Nephron (organoid): ENCODE measurements around the gene RPS3.
A peak's percentile ranks its signal among the peaks of the same experiment; 100 is the strongest.

Experiments used
- H3K27ac Mint-ChIP-seq, 3 experiments: 2 replicates each; pipeline ENCODE4 v1.8.0; 2020; ENCODE audit warnings: mixed read lengths in 3 of 3, mild to moderate bottlenecking in 2 of 3, moderate library complexity in 1 of 3
- H3K27me3 Mint-ChIP-seq: 2 replicates; pipeline ENCODE4 v1.8.0; 2021; ENCODE audit warnings: low read depth, mild to moderate bottlenecking, moderate library complexity, mixed read lengths
- H3K36me3 Mint-ChIP-seq: 2 replicates; pipeline ENCODE4 v1.8.0; 2020; ENCODE audit warnings: low read depth, mixed read lengths
- H3K4me1 Mint-ChIP-seq: 2 replicates; pipeline ENCODE4 v1.8.0; 2020; ENCODE audit warnings: mixed read lengths
- H3K4me3 Mint-ChIP-seq, 3 experiments: 2 replicates each; pipeline ENCODE4 v1.8.0; 2020; ENCODE audit warnings: mild to moderate bottlenecking in 3 of 3, mixed read lengths in 3 of 3, moderate library complexity in 2 of 3
- H3K9me3 Mint-ChIP-seq: 2 replicates; pipeline ENCODE4 v1.8.0; 2020; ENCODE audit warnings: mixed read lengths
- CTCF ChIP-seq, 3 experiments: fragments of 200-600 bp; sonication (generic); IDR thresholded peaks; one replicate each; pipeline ENCODE4 v1.5.0; 2021; ENCODE audit warnings: antibody characterized with exemption in 3 of 3; ENCODE audit not compliant: unreplicated experiment in 3 of 3

The RPS3 gene

GRCh38 chr11:75421035-75421602 lies 21.8 kb downstream of the RPS3 start:
- Mint-ChIP-seq H3K4me1 (peaks cover 10% of the 10 kb centered on the region), H3K9me3 (no peaks in the 10 kb centered on the region), H3K36me3 (peaks cover 17% of the 10 kb centered on the region), H3K27me3 (peaks cover 3% of the 10 kb centered on the region), H3K4me3 (no peak overlapping the region), H3K27ac (no peak overlapping the region)
- no peak for TF ChIP-seq CTCF (IDR thresholded peaks at IDR 0.05; ENCODE audit: unreplicated experiment in 3 of 3)

- H3K27me3 Mint-ChIP-seq, result peaks cover 9% of the 10 kb centered on the region
Measured at GRCh38 chr11:75421902-75422247, 22.6 kb downstream of the RPS3 start.

GRCh38 chr11:75422248-75423231 lies 23.2 kb downstream of the RPS3 start:
- Mint-ChIP-seq H3K36me3 (peaks cover 10% of the 10 kb centered on the region), H3K4me3 (no peak overlapping the region), H3K4me1 (peaks cover 5% of the 10 kb centered on the region), H3K27ac (peak overlapping the region in 2 of 3 experiments; percentile 27 to 82), H3K9me3 (no peaks in the 10 kb centered on the region), H3K27me3 (peaks cover 13% of the 10 kb centered on the region)
- TF ChIP-seq CTCF (IDR thresholded peaks at IDR 0.05; ENCODE audit: unreplicated experiment in 3 of 3), result no peak

More at GRCh38 chr11:75421902-75422247, 22.6 kb downstream of the RPS3 start:
- Mint-ChIP-seq H3K27ac (peak overlapping the region in 2 of 3 experiments; percentile 27 to 82), H3K4me3 (no peak overlapping the region), H3K36me3 (peaks cover 12% of the 10 kb centered on the region), H3K4me1 (peaks cover 6% of the 10 kb centered on the region), H3K9me3 (no peaks in the 10 kb centered on the region)
- TF ChIP-seq CTCF (IDR thresholded peaks at IDR 0.05; ENCODE audit: unreplicated experiment in 3 of 3), result no peak

- Mint-ChIP-seq H3K36me3 (peaks cover 12% of the 10 kb centered on the region), H3K4me1 (peaks cover 5% of the 10 kb centered on the region), H3K9me3 (peaks cover under 1% of the 10 kb centered on the region), H3K4me3 (no peak overlapping the region), H3K27me3 (peaks cover 25% of the 10 kb centered on the region), H3K27ac (no peak overlapping the region)
- no peak for TF ChIP-seq CTCF (IDR thresholded peaks at IDR 0.05; ENCODE audit: unreplicated experiment in 3 of 3)
Measured at GRCh38 chr11:75423721-75424120, 24.4 kb downstream of the RPS3 start.

GRCh38 chr11:75424396-75424795 lies 25.1 kb downstream of the RPS3 start:
- TF ChIP-seq CTCF (IDR thresholded peaks at IDR 0.05; ENCODE audit: unreplicated experiment in 3 of 3), result no peak
- Mint-ChIP-seq H3K4me1 (peaks cover 7% of the 10 kb centered on the region), H3K4me3 (no peak overlapping the region), H3K27ac (no peak overlapping the region), H3K36me3 (peaks cover 19% of the 10 kb centered on the region), H3K27me3 (peaks cover 32% of the 10 kb centered on the region), H3K9me3 (peaks cover 7% of the 10 kb centered on the region)
